HepG2 (cell line): ENCODE data around the gene AGER.

ENCODE experiments used
- HDAC2 ChIP-seq: sonication (generic); formaldehyde crosslinking; IDR thresholded peaks from 2 replicates; pipeline ENCODE4 v1.4.0; 2020; ENCODE audit warnings: missing genetic modification reagents
- HDAC6 ChIP-seq: fragments of 200-600 bp; sonication (generic); IDR thresholded peaks from 2 replicates; pipeline ENCODE4 v1.7.0; 2017; ENCODE audit warnings: mild to moderate bottlenecking, antibody characterized with exemption, low read length, low read depth
- NPAS2 ChIP-seq: sonication (generic); formaldehyde crosslinking; IDR thresholded peaks from 2 replicates; pipeline ENCODE4 v1.8.0; 2022; ENCODE audit warnings: mild to moderate bottlenecking, missing genetic modification reagents, borderline replicate concordance
- POLR2A ChIP-seq, 2 experiments: IDR thresholded peaks; 2 replicates each; pipeline ENCODE4 v1.6.1; 2011; ENCODE audit warnings: low read depth in 2 of 2, low read length in 2 of 2, mild to moderate bottlenecking in 1 of 2, moderate library complexity in 1 of 2; ENCODE audit not compliant: insufficient read depth in 1 of 2
- RAD51 ChIP-seq: fragments of 450-650 bp; IDR thresholded peaks from 2 replicates; pipeline ENCODE4 v1.6.1; 2016; ENCODE audit warnings: borderline replicate concordance
- TCF7L2 ChIP-seq: IDR thresholded peaks from 2 replicates; pipeline ENCODE4 v1.6.1; 2011; ENCODE audit warnings: mild to moderate bottlenecking, low read depth, low read length, moderate library complexity
- ZHX1 ChIP-seq: sonication (generic); formaldehyde crosslinking; IDR thresholded peaks from 2 replicates; pipeline ENCODE4 v1.8.1; 2022; ENCODE audit warnings: low read depth, mild to moderate bottlenecking, missing genetic modification reagents
- ZNF792 ChIP-seq: IDR thresholded peaks from 2 replicates; pipeline ENCODE4 v1.6.1; 2016

GRCh38 chr6:32151863-32152768 is 31.9 kb downstream of the AGER start, which contains the start of gene PRRT1:
- TF ChIP-seq POLR2A (IDR thresholded peaks at IDR 0.05; ENCODE audit: insufficient read depth in 1 of 2, low read depth in 2 of 2, low read length in 2 of 2) (no peak), HDAC2 (CRISPR knock-in tag) (no peak), HDAC6 (no peak), ZNF792 (CRISPR knock-in tag) (no peak), TCF7L2 (no peak), ZHX1 (CRISPR knock-in tag) (no peak), RAD51 (no peak), NPAS2 (CRISPR knock-in tag) (no peak)
